Measurements from ENCODE around the gene MAN1C1. TPM values are rescaled to one million over a fixed set of nuclear protein-coding genes. Genes with fewer than 3 reads are reported as not detected.

Gene MAN1C1
- total RNA-seq, 1 donor = 12.9 TPM

DNA sequence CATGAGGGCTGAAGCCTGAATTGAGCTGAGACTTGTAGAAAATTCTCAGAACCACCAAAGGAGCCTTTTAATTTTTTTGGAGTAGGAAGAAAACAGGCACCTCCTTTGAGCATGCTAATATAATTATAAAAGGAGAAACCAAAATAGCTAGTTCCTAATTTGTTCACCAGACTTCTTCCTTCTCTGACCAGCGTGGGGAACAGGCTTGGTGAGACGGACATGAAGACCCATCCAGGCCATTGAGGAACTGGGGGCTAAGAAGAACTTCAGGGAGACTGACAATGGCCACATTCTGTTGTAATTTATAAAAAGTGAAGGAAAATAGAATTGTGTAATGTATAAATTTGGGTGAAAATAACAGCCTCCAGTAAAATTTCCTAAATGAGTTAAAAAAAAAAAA is 62.6 kb downstream of the MAN1C1 start:
- Histone ChIP-seq H3K4me3 (ENCODE audit: low read length) (no peak overlapping the region), H3K27me3 (ENCODE audit: insufficient read depth, low read length) (no peaks in the 10 kb centered on the region), H3K9me3 (ENCODE audit: low read depth, low read length) (no peaks in the 10 kb centered on the region), H3K4me1 (ENCODE audit: insufficient read depth, low read length) (peaks cover 34% of the 10 kb centered on the region)

DNA sequence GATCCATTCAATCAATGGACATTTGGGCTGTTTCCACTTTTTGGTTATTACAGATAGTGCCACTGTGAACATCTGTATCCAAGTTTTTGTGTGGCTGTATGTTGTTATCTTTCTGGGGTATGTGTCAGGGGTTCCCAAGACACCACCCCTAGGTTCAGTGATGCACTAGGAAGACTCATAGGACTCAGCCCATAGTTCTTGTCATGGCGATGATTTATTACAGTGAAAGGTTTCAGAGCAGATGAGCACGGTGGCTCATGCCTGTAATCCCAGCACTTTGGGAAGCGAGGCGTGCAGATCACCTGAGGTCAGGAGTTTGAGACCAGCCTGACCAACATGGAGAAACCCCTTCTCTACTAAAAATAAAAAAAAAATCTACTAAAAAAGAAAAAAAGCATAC is 64.1 kb downstream of the MAN1C1 start:
- peaks cover 26% of the 10 kb centered on the region for H3K4me1 ChIP-seq (ENCODE audit: insufficient read depth, low read length)
- H3K27me3 ChIP-seq (ENCODE audit: insufficient read depth, low read length) = no peaks in the 10 kb centered on the region
- H3K9me3 ChIP-seq (ENCODE audit: low read depth, low read length) = no peaks in the 10 kb centered on the region
- no peak overlapping the region for H3K4me3 ChIP-seq (ENCODE audit: low read length)

DNA sequence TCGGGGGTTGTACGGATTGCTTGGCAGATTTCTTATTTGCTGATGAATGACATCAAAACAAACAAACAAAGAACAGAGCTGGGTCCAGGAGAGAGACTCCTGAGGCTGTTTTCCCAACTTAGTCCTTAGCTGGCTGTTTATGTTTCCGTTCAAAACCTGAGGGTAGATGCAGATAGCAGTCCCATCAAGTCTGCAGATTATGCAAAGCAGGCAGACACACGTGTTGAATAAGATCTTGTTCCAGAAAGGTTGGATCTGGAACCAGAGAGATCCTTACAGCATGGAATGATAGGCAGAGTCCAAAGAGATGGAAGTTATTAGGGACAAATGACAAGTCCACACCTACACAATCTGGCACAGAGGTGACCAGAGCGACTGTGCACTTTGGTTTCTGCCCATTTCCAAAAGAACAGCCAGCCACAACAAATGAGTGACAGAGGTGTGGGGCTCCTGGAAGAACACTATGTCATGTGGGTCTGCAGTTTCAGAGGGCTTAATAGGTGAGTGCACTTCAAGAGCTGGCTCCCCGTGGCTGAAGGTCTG is 65.5 kb downstream of the MAN1C1 start:
- no peak overlapping the region for H3K4me3 ChIP-seq (ENCODE audit: low read length)
- no peaks in the 10 kb centered on the region for H3K27me3 ChIP-seq (ENCODE audit: insufficient read depth, low read length)
- H3K4me1 ChIP-seq (ENCODE audit: insufficient read depth, low read length) = peaks cover 12% of the 10 kb centered on the region
- H3K9me3 ChIP-seq (ENCODE audit: low read depth, low read length) = no peaks in the 10 kb centered on the region

DNA sequence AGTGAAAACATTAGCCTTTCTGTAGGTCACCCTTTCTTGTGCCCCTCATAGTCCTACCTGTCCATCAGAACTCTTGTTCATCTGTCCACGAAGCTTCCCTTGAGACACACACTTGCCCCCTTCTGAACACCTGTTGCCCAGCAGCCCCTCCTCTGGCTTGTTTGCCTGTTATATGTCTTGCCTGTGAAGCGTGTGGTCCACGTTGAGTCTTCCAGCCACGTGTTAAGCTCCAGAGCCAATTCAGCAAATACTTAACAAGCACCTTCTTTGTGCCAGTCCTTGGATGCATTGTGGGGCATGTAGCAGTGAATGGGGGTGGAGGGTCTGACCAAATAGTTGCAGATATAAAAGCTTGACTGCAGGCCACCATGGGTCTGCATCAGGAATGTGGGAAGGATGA is 66.6 kb downstream of the MAN1C1 start:
- peaks cover 7% of the 10 kb centered on the region for H3K4me1 ChIP-seq (ENCODE audit: insufficient read depth, low read length)
- no peaks in the 10 kb centered on the region for H3K27me3 ChIP-seq (ENCODE audit: insufficient read depth, low read length)
- H3K4me3 ChIP-seq (ENCODE audit: low read length) = no peak overlapping the region
- H3K9me3 ChIP-seq (ENCODE audit: low read depth, low read length) = no peaks in the 10 kb centered on the region

DNA sequence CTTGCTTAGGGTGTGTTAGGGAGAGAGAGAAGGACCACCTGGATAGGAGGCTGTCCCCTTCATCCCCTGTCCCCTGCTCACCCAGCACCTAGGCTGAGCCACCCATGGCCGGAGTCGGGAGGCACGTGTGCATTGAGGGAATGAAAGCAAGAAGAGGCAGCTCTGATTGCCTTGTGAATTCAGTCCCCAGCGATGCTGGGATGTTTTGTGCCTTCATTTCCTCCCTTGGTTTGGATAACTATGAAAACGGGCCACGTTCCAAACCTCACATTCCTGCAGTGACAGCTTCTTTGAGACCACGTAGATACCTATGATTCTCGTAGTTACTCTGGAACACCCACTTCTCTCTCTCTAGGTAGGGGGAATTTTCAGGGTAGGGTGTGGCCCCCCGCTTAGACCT is 67.1 kb downstream of the MAN1C1 start:
- H3K9me3 ChIP-seq (ENCODE audit: low read depth, low read length) = no peaks in the 10 kb centered on the region
- H3K4me3 ChIP-seq (ENCODE audit: low read length) = no peak overlapping the region
- peaks cover 6% of the 10 kb centered on the region for H3K4me1 ChIP-seq (ENCODE audit: insufficient read depth, low read length)
- no peaks in the 10 kb centered on the region for H3K27me3 ChIP-seq (ENCODE audit: insufficient read depth, low read length)

DNA sequence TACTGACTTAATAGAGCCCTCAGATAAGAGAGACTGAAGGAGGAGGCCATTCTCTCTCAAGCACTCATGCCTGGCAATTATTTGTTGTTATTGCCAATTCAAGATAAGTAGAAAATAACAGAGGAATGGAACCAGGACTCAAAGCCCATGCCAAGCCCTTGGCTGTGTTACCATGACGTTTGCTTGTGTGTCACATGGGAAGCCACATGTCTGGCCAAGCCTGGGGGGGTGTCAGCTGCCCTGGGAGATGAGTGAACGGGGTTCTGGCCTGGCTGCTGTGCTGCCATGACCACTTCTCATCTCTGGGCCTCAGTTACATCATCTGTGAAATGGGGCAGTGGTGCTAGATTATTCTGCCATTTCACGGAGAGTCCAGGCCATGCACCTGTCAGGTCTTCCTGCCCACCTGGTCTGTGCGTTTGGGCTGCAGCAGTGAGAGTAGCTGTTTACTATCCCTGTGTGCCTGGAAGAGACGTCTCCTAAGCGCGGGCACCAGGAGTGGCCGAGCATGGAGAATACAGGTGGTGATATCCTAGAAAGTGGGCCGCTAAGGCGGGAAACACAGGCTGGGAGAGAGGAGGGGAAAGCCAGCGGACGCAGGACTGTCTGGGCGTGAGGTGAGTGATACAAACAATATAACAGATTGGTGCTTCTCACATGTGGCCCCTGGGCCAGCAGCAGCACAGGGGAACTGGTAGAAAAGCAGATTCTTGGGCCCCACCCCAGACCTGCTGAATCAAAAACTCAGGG is 67.8 kb downstream of the MAN1C1 start:
- Histone ChIP-seq H3K4me3 (ENCODE audit: low read length) (no peak overlapping the region), H3K9me3 (ENCODE audit: low read depth, low read length) (no peaks in the 10 kb centered on the region), H3K4me1 (ENCODE audit: insufficient read depth, low read length) (no peaks in the 10 kb centered on the region), H3K27me3 (ENCODE audit: insufficient read depth, low read length) (no peaks in the 10 kb centered on the region)

DNA sequence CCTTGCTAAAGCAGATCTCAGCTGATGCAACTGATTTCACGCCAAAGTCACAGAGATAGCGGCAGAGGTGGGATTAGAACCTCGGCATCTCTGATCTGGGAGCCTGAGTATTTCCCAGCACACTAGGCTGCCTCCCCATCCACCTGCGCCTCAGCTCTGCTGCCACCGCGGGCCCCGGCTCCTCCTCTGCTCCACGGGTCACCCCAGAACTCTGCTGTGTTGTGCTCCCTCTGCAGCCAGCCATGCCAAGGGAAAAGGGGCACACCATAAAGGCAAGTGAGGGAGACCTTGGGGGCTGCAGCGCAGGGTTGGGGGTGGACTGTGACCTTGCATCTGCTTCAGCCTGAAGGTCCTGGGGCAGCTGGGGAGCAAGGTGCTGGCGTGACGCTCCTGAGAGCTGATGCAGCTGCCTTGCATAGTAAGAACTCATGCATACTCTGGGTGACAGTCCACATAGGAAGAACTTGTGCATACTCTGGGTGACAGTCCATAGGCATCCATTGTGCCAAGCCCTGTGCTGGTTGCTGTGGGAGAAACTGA is 68.7 kb downstream of the MAN1C1 start:
- H3K4me3 ChIP-seq (ENCODE audit: low read length) = no peak overlapping the region
- no peaks in the 10 kb centered on the region for H3K27me3 ChIP-seq (ENCODE audit: insufficient read depth, low read length)
- H3K4me1 ChIP-seq (ENCODE audit: insufficient read depth, low read length) = no peaks in the 10 kb centered on the region
- H3K9me3 ChIP-seq (ENCODE audit: low read depth, low read length) = no peaks in the 10 kb centered on the region

DNA sequence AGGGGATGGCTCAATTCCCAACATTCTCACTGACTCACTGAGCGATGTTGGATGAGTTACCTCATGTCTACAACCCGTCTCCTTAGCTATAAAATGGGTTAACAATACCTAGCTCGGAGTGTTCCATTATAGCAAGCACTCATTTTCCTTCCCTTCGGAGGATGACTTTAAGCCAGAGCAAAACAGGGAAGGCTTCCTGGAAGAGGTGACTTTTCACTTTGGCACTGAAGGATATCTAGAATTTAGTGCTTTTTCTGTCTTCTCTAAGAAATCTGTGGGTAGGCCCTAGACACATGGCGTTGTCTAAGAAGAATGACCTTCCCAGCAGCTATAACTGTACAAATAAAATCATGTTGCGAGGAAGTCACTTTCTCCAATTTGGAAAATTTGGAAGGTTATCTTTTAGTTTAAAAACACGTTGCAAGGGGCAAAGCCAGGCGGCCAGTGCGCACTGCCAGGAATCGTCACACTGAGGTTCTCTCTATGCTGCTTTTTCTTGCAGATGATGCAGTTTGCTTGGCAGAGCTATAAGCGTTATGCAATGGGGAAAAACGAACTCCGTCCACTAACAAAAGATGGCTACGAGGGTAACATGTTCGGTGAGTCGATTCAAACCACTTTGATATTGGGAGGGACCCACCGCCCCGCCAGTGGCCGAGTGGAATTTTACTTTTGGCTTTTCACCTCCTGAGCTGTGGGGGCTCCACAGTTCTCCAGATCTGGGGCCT is 69.5 kb downstream of the MAN1C1 start:
- no peaks in the 10 kb centered on the region for H3K9me3 ChIP-seq (ENCODE audit: low read depth, low read length)
- H3K4me3 ChIP-seq (ENCODE audit: low read length) = no peak overlapping the region
- no peaks in the 10 kb centered on the region for H3K4me1 ChIP-seq (ENCODE audit: insufficient read depth, low read length)
- no peaks in the 10 kb centered on the region for H3K27me3 ChIP-seq (ENCODE audit: insufficient read depth, low read length)

DNA sequence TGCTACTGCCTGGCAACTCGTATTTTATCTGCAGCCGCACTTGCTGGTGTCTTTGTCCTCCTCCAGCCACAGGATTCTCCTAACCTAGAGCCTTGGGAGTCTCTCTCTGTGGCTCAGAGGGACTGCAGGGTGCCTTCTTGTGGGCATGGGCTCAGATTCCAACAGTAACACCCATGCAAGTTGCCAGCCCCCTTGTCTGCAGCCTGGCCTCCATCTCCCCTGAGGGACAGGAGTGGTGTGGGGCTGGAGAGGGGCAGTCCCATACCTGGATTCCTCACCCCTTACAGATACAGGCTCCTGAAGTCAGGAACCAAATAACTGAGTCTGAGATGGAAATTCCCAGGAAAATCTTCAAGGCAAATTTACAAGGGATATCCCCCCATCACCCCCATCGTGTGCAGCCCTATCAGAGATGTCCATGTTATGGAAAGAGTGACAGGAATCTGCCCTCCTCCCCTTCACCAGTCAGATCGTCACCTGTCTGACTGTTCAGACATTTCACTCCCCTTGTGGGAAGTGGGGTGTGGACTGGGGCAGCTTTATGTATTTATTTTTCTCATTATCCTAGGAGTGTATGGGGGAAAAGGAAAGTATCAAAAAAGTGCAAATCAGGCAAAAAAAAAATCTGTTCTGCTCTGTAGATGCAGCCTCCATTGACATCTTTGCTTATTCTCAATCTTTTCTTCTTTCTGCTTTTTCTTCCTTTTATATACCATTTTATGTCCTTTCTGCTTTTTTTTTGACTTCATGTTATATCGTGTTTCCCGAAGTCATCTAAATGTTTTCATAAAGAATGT is 70.8 kb downstream of the MAN1C1 start:
- Histone ChIP-seq H3K4me1 (ENCODE audit: insufficient read depth, low read length) (no peaks in the 10 kb centered on the region), H3K27me3 (ENCODE audit: insufficient read depth, low read length) (no peaks in the 10 kb centered on the region), H3K4me3 (ENCODE audit: low read length) (no peak overlapping the region), H3K9me3 (ENCODE audit: low read depth, low read length) (no peaks in the 10 kb centered on the region)

DNA sequence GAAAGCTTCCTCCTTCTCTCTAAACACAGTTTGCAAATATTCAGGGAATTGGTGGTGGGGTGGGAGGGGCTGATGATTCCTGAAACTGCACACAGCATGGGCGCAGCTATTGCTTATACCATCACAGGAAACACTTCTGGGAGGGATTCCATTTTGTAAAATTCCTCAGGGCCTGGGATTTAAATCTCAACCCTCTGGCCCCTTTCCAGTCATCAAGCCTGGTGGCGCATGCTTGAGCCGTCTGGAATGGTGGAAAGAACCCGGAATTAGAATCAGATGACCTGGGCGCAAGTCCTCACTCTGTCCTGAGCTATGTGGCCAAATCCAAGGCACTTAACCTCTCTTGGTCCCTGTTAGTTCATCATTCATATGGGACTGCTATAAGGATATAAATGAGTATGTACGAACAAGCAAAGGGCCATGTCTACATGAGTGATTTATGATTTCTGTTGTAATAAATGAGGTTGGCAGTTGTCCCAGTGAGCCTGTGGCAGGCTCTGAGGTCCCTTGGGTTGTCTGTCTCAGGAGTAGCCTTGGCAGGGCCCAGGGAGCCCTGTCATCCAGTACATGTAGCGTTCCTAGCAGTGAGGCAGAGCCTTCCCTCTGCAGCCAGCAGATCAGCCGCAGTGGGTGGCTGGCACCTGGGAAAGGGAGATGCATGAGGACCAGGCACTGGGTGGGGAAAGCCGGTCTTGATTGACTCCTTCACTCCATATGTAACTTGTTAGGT is 72.0 kb downstream of the MAN1C1 start:
- no peaks in the 10 kb centered on the region for H3K27me3 ChIP-seq (ENCODE audit: insufficient read depth, low read length)
- no peak overlapping the region for H3K4me3 ChIP-seq (ENCODE audit: low read length)
- H3K9me3 ChIP-seq (ENCODE audit: low read depth, low read length) = no peaks in the 10 kb centered on the region
- no peaks in the 10 kb centered on the region for H3K4me1 ChIP-seq (ENCODE audit: insufficient read depth, low read length)

DNA sequence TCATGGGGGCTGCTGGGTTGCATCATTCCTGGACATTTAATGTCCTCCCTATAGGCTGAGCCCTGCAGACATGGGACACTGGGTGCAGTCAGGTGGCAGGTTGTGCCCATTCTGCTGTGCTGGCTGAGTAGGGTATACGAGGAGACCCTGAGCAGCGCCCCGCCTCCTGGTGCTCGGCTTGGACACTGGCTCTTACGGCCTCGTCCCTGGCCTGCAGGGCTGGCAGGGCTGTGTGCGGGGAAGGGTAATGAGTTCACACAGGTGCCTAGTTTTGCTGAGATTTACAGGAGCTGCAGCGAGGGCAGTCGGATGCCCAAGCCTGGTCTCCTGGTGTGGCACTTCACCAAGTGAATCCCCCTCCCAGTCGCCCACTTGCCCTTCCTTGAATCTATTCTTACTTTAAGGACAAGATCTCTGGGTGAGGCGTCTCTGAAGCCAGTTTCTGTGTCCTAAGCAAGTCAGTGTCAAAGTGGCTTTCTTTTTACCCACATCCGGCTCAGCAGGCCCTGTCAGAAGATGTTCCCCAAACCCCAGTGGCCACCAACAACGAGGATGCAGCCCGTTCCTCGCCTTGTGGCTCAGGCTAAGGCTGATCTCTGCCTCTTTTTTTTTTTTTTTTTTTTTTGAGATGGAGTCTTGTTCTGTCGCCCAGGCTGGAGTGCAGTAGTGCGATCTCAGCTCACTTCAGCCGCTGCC is 73.2 kb downstream of the MAN1C1 start:
- no peaks in the 10 kb centered on the region for H3K9me3 ChIP-seq (ENCODE audit: low read depth, low read length)
- H3K27me3 ChIP-seq (ENCODE audit: insufficient read depth, low read length) = no peaks in the 10 kb centered on the region
- no peak overlapping the region for H3K4me3 ChIP-seq (ENCODE audit: low read length)
- no peaks in the 10 kb centered on the region for H3K4me1 ChIP-seq (ENCODE audit: insufficient read depth, low read length)

DNA sequence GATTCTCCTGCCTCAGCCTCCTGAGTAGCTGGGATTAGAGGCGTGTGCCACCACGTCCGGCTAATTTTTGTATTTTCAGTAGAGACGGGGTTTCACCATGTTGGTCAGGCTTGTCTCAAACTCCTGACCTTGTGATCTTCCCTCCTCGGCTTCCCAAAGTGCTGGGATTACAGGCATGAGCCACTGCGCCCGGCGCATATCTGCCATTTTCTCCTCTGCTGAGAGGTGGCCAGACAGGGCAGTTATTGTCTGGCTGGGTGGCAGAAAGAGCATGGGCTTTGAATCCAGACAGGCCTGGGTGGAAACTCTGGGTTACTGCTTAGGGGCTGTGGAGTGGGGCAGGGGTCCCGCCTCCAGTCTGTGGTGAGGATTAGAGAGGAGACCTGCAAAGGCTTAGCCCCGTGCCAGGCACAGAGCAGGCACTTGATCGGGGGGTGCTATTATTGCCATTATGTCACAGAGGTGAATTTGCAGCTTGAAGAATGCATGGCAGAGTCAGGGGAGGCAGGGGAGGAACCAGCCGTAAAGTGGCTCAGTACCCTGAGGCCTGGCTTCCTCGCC is 73.9 kb downstream of the MAN1C1 start:
- Histone ChIP-seq H3K4me1 (ENCODE audit: insufficient read depth, low read length) (peaks cover 3% of the 10 kb centered on the region), H3K9me3 (ENCODE audit: low read depth, low read length) (no peaks in the 10 kb centered on the region), H3K4me3 (ENCODE audit: low read length) (no peak overlapping the region), H3K27me3 (ENCODE audit: insufficient read depth, low read length) (no peaks in the 10 kb centered on the region)

DNA sequence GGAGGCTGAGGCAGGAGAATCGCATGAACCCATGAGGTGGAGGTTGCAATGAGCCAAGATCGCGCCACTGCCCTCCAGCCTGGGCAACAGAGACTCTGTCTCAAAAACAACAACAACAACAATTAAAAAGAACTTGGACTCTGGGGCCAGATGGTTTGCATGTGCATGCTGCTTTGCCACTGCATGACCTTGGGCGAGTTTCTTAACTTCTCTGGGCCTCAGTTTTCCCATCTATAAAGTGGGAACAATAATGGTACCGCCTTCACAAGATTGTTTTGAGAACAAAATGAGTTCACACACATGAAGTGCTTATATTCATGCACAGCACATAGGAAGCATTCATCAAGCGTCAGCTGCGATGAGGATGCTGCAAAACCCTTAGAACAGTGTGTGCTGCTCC is 74.6 kb downstream of the MAN1C1 start:
- H3K4me1 ChIP-seq (ENCODE audit: insufficient read depth, low read length) = peaks cover 3% of the 10 kb centered on the region
- H3K27me3 ChIP-seq (ENCODE audit: insufficient read depth, low read length) = no peaks in the 10 kb centered on the region
- no peak overlapping the region for H3K4me3 ChIP-seq (ENCODE audit: low read length)
- no peaks in the 10 kb centered on the region for H3K9me3 ChIP-seq (ENCODE audit: low read depth, low read length)

DNA sequence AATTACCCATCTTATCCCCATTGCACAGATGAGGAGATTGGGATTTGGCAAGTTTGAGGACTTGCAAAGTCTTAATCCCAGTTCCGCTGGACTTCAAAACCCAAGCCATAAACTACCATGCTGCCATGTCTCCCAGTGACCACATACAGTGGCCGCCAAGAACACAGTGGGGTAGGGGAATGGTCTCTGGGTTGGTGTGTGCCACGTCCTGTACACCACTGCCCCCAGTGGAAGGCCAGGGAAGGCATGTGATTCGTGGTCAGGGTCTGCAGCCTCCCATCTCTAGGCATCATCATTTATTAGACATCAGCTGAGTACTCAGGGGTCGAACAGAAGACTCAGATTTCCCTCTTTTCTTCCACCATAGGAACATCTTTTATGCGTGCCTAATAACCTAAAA is 76.0 kb downstream of the MAN1C1 start:
- peaks cover 3% of the 10 kb centered on the region for H3K4me1 ChIP-seq (ENCODE audit: insufficient read depth, low read length)

More for the DNA sequence above, 76.0 kb downstream of the MAN1C1 start:
- no peaks in the 10 kb centered on the region for H3K27me3 ChIP-seq (ENCODE audit: insufficient read depth, low read length)
- H3K9me3 ChIP-seq (ENCODE audit: low read depth, low read length) = no peaks in the 10 kb centered on the region
- no peak overlapping the region for H3K4me3 ChIP-seq (ENCODE audit: low read length)
